ENCODE data around the gene EPN1. TPM values are rescaled to one million over a fixed set of nuclear protein-coding genes. Genes with fewer than 3 reads are reported as not detected.

Gene EPN1
- total and polyA plus RNA-seq, 2 of the 8 experiments (the other 6 are each of a cell fraction or from before 2014, with no cell fraction given): 49.6 to 200 TPM

DNA sequence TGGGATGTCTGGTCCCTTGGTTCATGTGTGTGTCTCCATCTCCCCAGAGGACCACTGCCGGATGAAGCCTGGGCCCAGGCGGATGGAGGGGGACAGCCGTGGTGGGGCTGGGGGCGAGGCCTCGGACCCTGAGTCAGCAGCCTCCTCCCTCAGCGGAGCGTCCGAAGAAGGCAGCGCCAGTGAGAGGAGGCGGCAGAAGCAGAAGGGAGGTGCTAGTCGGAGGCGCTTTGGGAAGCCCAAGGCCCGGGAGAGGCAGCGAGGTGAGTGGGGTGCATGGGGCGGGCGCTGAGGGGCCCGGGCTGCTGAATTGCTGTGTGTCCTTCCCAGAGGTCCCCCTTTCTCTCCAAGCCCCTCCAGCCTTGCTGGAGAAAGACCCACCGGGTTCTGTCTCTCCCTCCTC lies 23.8 kb upstream of the EPN1 start:
- ChIA-PET POLR2A (ENCODE audit: partially characterized antibody) (interaction anchor here (2.5 kb wide), 1 partner anchor 9 kb away, joined by 11 read pairs; no protein-coding TSS in a partner anchor), CTCF (ENCODE audit: partially characterized antibody) (no interaction called here)
- no peak for DNase-seq (ENCODE audit: low read depth in 1 of 2, low spot score in 2 of 2)
- Histone ChIP-seq H2AK5ac (ENCODE audit: low read depth, low read length) (no peak overlapping the region), H3K23me2 (ENCODE audit: low read depth, low read length) (peaks cover 15% of the 10 kb centered on the region), H2BK5ac (ENCODE audit: low read depth, low read length) (no peak overlapping the region), H4K91ac (replicated peaks; ENCODE audit: insufficient read length, low read length) (no peak overlapping the region), H3K79me1 (ENCODE audit: low read depth, low read length) (peaks cover 2% of the 10 kb centered on the region; the same call in 1 of the 2 replicates), H3K4me2 (ENCODE audit: insufficient read depth in 1 of 2, low read depth in 2 of 2, low read length in 2 of 2) (no peak overlapping the region; a peak in 1 of 4 replicates), H3K79me2 (ENCODE audit: control insufficient read depth in 1 of 2, insufficient read depth in 2 of 2, low read length in 2 of 2) (peaks cover 7 to 9% of the 10 kb centered on the region in 2 experiments), H3K4ac (replicated peaks; ENCODE audit: insufficient read length, low read depth, low read length) (no peak overlapping the region), H2AFZ (ENCODE audit: low read length) (no peak overlapping the region), H3K27ac (ENCODE audit: low read depth, low read length) (no peak overlapping the region), H3K9ac (replicated peaks in 1 of 4; ENCODE audit: extremely low read depth in 1 of 4, low read depth in 3 of 4, low read length in 3 of 4) (no peak overlapping the region), H3K14ac (ENCODE audit: insufficient read length) (no peak overlapping the region), H4K8ac (ENCODE audit: extremely low read depth, insufficient read depth, low read length) (peak overlapping the region; percentile 35; the same call in 1 of the 2 replicates), H3K36me3 (ENCODE audit: control insufficient read depth in 2 of 4, insufficient read depth in 4 of 4, low read length in 3 of 4) (0 out of 8 replicates have a peak, but pooled peaks cover 0 to 3% (median 0%) of the 10 kb centered on the region in 4 experiments), H4K5ac (ENCODE audit: insufficient read length, low read depth, low read length) (no peak overlapping the region), H4K20me1 (replicated peaks in 1 of 2; ENCODE audit: control insufficient read depth in 1 of 2, insufficient read depth in 2 of 2, low read length in 2 of 2) (no peaks in the 10 kb centered on the region), H2BK15ac (ENCODE audit: low read length) (no peak overlapping the region), H3K56ac (replicated peaks; ENCODE audit: insufficient read length, low read depth, low read length) (no peak overlapping the region), H3K4me3 (ENCODE audit: extremely low read depth in 1 of 4, insufficient read depth in 2 of 4, low read depth in 3 of 4, low read length in 4 of 4) (no peak overlapping the region), H3K4me1 (replicated peaks in 1 of 4; ENCODE audit: control insufficient read depth in 3 of 4, insufficient read depth in 4 of 4, low read length in 3 of 4) (peaks cover 0 to 8% (median 3%) of the 10 kb centered on the region in 4 experiments; a peak in 5 of 7 replicates), H2BK12ac (ENCODE audit: low read depth, low read length) (no peak overlapping the region), H2BK20ac (ENCODE audit: low read length) (no peak overlapping the region), H3K23ac (ENCODE audit: insufficient read length) (no peak overlapping the region), H2BK120ac (replicated peaks; ENCODE audit: low read depth, low read length) (no peak overlapping the region), H3K27me3 (replicated peaks in 1 of 4; ENCODE audit: control insufficient read depth in 3 of 4, extremely low read depth in 1 of 4, insufficient read depth in 3 of 4, low read length in 3 of 4) (no peaks in the 10 kb centered on the region), H3K9me3 (ENCODE audit: insufficient read depth in 2 of 2, low read depth in 1 of 2, low read length in 1 of 2) (no peaks in the 10 kb centered on the region), H3K18ac (ENCODE audit: extremely low read depth, low read length) (no peak overlapping the region)
- WGBS, 2 experiments (ENCODE audit: extremely low coverage in 1 of 2, insufficient coverage in 1 of 2, insufficient read length in 1 of 2, insufficient replicate concordance in 2 of 2, low coverage in 1 of 2, low lambda C conversion rate in 2 of 2, missing lambda C conversion rate in 1 of 2): 82% methylated on average over 9 of the region's 18 CpGs; no CpG with 5 or more reads in 1 of the 2 experiments
- no peak for TF ChIP-seq EP300 (IDR thresholded peaks at IDR 0.05; ENCODE audit: borderline replicate concordance in 1 of 2, low read depth in 2 of 2, low read length in 2 of 2)
- TF ChIP-seq TAF1 (IDR thresholded peaks at IDR 0.05; ENCODE audit: low read depth, low read length): no peak
- no peak for TF ChIP-seq MAFK (IDR thresholded peaks at IDR 0.05; ENCODE audit: low read depth, low read length)
- no peak for FAIRE-seq

Data from H1 (cell line).